Astrocyte of the cerebellum (primary cell): ENCODE data around the gene FADD.
A peak's percentile ranks its signal among the peaks of the same experiment; 100 is the strongest.

Experiments
- DNase-seq: peaks from one replicate; pipeline ENCODE4 v3.0.0-alpha.2; 2011; ENCODE audit warnings: low read depth
- H3K4me3 ChIP-seq: 2 replicates; pipeline ENCODE4 v1.5.1; 2011; ENCODE audit warnings: mild to moderate bottlenecking, low read depth, low read length, moderate library complexity
- in situ Hi-C: cut with HindIII; loops from 2 replicates; pipeline ENCODE4 v1.10.0; 2017; ENCODE audit warnings: low sequenced_read_pairs
- TF ChIP-seq, protein P1 (sequence below): IDR thresholded peaks from 2 replicates; pipeline ENCODE4 v1.5.1; 2012; ENCODE audit warnings: low read length, low read depth, moderate library complexity, mild to moderate bottlenecking; ENCODE audit errors: missing control alignments

Gene FADD

GRCh38 chr11:70203751-70204465 is 812 bp downstream of the FADD start:
- DNase-seq = peak; percentile 54
- TF ChIP-seq, protein P1, sequence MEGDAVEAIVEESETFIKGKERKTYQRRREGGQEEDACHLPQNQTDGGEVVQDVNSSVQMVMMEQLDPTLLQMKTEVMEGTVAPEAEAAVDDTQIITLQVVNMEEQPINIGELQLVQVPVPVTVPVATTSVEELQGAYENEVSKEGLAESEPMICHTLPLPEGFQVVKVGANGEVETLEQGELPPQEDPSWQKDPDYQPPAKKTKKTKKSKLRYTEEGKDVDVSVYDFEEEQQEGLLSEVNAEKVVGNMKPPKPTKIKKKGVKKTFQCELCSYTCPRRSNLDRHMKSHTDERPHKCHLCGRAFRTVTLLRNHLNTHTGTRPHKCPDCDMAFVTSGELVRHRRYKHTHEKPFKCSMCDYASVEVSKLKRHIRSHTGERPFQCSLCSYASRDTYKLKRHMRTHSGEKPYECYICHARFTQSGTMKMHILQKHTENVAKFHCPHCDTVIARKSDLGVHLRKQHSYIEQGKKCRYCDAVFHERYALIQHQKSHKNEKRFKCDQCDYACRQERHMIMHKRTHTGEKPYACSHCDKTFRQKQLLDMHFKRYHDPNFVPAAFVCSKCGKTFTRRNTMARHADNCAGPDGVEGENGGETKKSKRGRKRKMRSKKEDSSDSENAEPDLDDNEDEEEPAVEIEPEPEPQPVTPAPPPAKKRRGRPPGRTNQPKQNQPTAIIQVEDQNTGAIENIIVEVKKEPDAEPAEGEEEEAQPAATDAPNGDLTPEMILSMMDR = no peak
- in situ Hi-C loops = no loop called here
- H3K4me3 ChIP-seq = peak overlapping the region; percentile 98

GRCh38 chr11:70204466-70204799 is 1.3 kb downstream of the FADD start:
- H3K4me3 ChIP-seq = peak overlapping the region; percentile 98
- no peak for DNase-seq
- TF ChIP-seq, protein P1 = no peak
- in situ Hi-C loops = no loop called here

- DNase-seq = no peak
- TF ChIP-seq, protein P1 = no peak
- in situ Hi-C loops = no loop called here
- peak overlapping the region; percentile 98 for H3K4me3 ChIP-seq
Measured at GRCh38 chr11:70205049-70205725, 2.1 kb downstream of the FADD start.

DNA sequence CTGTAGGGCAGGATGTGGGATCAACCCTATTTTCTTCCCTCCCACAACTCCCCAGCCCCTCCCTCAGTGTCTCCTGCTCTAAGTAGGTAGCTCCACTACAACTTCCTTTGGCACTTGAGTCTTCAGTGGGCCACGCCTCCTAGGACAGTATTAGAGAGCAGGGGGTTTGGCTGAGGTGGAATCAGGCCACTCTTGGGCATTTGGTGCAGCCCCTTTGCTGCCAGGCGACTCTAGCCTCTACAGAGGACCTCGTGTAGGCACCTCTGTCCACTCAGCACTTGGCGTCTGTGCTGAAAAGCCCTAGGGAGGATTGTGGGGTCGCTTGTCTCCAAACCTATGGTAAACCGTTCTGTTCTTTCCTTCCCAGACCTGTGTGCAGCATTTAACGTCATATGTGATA is 2.7 kb downstream of the FADD start:
- no peak overlapping the region for H3K4me3 ChIP-seq
- in situ Hi-C loops = no loop called here
- TF ChIP-seq, protein P1 = no peak
- no peak for DNase-seq

DNA sequence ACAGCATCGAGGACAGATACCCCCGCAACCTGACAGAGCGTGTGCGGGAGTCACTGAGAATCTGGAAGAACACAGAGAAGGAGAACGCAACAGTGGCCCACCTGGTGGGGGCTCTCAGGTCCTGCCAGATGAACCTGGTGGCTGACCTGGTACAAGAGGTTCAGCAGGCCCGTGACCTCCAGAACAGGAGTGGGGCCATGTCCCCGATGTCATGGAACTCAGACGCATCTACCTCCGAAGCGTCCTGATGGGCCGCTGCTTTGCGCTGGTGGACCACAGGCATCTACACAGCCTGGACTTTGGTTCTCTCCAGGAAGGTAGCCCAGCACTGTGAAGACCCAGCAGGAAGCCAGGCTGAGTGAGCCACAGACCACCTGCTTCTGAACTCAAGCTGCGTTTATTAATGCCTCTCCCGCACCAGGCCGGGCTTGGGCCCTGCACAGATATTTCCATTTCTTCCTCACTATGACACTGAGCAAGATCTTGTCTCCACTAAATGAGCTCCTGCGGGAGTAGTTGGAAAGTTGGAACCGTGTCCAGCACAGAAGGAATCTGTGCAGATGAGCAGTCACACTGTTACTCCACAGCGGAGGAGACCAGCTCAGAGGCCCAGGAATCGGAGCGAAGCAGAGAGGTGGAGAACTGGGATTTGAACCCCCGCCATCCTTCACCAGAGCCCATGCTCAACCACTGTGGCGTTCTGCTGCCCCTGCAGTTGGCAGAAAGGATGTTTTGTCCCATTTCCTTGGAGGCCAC is 3.3 kb downstream of the FADD start:
- no peak for DNase-seq
- in situ Hi-C loops = no loop called here
- H3K4me3 ChIP-seq = no peak overlapping the region
- TF ChIP-seq, protein P1 = no peak

DNA sequence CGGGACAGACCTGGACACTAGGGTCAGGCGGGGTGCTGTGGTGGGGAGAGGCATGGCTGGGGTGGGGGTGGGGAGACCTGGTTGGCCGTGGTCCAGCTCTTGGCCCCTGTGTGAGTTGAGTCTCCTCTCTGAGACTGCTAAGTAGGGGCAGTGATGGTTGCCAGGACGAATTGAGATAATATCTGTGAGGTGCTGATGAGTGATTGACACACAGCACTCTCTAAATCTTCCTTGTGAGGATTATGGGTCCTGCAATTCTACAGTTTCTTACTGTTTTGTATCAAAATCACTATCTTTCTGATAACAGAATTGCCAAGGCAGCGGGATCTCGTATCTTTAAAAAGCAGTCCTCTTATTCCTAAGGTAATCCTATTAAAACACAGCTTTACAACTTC is 3.9 kb downstream of the FADD start:
- no peak for DNase-seq
- H3K4me3 ChIP-seq = no peak overlapping the region
- in situ Hi-C loops = no loop called here
- TF ChIP-seq, protein P1 = no peak
